Kidney capillary endothelial cell (primary cell): ENCODE data around the gene FAM13A.

ENCODE experiments used
- DNase-seq: peaks from one replicate; pipeline ENCODE4 v3.0.0-alpha.2; 2018; ENCODE audit warnings: low spot score

Gene FAM13A

DNA sequence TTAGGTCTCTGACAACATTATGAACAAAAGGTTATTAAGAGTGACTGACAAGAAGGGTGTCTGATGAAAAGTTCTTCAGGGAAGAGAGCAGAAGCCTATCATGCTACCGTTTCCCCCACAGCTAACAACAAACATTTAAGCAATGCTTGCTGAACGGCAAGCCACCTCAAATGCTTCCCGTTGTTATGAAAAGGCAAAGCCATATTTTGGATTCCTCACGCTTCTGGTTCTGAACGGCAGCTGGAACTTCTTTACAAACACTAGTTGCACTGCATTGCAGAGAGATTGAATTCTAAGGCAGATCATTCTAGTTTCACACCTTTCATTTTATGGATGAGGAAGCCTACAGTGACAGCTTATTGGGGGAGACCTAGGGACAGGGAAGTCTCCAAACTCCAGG is 310.8 kb downstream of the FAM13A start:
- no peak for DNase-seq

DNA sequence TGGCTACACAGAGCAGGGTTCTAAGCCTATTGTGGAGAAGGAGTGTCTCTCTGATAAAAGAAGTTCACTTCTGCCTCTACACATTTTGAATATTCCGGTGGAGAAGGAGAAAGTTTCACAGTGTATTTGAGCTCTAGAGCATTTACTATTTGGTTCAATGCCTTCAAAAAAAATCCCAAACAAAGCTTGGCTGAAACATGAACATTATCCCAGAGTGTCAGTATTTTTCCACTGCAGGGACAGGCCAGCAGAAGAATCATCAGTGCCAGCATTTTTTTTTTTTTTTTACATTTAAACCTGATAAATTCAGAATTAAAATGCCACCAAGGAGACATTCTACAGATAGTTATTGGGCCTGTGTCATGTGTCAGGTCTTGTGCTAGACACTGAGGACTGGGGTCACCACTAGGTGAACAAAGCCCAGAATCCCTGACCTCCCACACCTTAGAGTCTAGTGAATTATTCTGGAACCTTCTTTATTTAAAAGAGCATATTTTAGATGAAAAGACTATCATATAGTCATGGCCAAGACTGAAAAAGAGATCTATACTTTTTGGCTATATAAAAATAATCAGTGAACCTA is 311.3 kb downstream of the FAM13A start:
- no peak for DNase-seq

DNA sequence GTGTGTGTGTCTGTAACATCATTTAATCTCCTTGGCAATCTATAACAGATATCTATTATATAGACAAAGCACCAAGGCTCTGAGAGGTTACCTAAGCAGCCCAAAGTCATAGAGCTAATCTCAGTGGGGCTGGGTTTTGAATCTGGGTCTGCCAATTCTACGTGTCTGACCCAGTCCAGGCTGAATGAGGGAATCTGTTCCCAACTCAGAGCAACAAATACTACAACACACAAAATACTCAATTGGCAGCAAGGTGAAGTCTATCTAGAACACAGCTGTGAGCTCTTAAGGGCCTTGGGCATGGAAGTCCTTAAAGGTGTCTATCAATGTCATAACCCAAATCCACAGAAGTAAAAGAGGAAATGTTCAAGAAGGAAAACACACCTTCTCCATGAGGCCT is 311.8 kb downstream of the FAM13A start:
- no peak for DNase-seq

DNA sequence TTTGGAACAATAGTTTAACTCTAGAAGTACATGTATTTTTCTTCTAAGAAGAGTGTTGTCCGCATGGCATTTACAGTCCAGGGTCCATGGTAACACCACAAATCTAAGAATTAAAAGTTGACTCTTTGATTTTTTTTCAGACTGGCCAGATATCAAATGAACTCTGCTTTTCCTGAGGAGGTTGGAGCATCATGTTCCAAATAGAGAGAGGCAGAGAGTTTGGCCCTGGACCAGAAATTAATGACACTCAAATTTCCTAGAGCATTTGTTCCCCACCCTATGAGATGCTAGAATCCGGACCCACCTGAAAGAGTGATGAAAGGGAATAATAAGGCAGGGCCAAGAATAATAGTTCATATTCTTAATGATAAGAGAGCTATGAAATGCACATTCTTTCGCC is 312.4 kb downstream of the FAM13A start:
- no peak for DNase-seq

DNA sequence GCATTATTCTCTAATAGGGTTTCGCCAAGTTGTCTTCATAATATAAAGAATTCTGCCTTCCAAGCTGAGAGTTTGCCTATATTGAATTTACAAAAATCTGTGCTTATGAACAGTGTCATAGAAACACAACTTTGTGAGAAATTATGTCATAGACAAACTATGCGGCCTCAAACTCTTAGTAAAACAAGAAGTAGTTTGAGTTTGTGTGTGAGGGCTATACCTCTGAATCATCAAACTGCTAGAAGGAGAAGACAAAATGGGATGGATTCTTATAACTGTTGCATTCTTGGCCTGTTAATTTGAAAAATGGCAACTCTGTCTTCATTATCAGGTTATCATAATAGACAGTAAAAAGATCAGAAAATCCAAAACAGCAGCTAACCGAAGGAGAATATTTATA is 313.3 kb downstream of the FAM13A start:
- DNase-seq, result no peak

DNA sequence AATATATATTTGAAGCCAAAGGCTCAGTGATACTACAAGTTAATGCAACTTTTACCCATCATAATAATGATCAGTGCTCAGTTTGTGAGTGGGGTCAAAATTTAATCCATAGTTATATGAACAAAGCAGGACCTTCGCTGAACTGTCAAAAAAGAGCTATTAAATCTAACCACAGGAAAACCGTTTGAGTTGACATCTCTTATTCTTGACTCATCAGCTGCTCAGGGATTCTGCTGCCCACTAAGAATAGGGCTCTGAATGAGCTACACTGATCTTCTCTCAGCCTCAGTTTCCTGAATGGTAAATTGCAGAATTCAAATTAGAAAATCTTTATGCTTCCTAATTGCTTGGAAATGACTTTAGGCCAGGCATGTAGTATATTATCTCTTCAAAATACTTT is 314.4 kb downstream of the FAM13A start:
- no peak for DNase-seq

DNA sequence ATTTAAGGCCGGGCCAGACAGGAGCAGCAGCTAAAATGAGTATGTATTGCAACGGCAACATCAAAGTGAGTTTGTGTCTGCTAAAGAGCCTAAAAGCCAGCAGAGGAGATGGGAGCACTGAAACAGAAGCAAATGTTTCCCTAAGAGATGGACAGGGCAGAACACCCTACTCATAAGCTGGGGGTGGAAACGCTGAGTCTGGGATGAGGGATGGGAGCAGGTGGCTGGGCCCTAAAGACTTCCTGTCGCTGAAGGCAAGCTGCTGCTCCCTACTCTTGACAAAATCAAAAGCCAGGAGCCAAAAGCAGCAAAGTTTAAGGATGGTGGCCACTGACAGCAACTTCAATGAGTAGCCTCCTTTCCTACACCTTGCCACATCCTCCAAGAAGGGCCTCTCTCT is 318.8 kb downstream of the FAM13A start:
- DNase-seq, result no peak

DNA sequence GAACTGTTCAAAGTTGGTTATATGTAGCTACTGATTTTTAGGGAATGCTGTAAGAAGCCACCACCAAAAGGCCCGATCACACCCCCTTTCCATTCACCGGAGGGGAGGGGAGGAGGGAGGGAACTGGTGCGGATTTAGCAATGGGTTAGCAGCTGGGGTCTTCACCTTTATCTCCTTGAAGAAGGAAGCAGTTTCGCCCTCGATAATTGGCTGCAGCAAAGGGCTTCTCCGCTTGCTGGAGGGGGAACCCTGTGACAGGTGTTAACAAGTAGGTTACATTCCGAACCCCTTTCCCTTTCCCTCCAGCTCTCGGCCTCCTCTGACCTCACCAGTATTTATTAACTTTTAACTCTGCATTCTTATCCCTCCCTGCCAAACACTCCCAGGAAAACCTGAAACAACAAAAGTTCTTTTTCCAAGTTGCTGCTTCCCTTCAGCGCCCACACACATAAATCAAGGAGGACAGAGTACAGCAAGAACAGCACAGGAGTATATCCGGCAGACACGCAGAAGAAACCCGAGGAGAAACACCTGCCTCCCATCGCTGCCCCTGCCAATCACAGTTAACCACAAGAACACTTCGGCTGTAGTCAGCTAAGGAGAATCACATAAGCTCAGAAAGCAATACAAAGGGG is 319.6 kb downstream of the FAM13A start:
- DNase-seq, result no peak

DNA sequence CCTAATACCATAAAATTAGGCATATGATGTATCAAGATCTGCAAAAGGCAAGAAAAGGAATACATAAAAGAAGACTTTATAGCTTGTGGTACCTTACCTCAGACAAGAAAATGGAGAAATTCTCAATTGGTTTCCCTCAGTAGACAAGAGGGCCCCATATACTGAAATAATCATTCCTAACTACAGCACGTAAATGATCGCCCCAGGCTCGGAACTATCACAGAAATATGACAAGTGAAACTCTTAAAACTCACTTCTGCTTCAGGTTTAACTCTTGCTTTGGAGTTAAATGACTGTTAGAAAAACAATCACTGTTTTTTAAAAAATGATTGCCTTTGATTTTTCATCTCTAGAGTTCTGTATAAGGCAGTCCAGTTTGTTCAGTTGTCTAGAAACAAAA is 320.7 kb downstream of the FAM13A start:
- no peak for DNase-seq

DNA sequence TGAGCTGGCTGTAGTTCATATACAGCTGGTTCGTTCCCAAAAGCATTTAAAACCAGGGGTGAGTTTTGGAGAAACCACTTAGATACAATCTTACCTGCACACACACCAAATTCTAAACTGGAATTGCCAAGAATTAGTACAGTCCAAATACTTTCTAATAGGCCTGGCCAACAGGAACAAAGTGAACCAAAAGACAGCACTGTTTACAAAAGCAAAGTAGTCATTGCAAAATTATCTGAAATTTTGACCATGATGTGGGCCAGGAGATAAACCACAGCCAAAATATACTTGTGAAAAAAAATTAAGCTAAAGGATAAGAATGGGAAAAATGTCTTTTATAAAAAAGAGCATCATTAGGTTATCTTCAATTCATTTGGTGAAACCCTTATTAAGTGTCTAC is 321.4 kb downstream of the FAM13A start:
- no peak for DNase-seq

DNA sequence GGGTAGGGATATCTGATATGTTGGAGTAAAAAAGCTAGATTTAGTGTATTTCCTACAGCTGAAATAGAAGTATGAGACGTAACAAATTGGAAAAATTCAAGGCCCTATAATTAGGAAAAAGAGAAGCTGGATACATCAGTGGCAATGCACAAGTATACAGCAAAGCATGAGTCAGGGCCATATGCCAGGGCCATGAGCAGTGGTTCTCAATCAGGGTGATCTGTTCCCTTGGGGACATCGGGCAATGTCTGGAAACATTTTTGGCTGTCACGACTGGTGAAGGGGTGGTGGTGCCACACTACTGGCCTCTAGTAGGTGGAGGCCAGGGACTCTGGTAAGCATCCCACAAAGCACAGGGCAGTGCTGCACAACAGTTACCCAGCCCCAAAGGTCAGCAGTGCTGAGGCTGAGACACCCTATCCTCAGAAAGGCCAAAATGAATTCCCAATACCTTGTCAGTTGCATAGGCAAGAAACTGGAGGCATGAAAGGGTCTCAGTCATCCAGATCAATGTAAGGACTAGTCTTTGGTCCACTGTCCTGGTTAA is 322.5 kb downstream of the FAM13A start:
- DNase-seq, result no peak

DNA sequence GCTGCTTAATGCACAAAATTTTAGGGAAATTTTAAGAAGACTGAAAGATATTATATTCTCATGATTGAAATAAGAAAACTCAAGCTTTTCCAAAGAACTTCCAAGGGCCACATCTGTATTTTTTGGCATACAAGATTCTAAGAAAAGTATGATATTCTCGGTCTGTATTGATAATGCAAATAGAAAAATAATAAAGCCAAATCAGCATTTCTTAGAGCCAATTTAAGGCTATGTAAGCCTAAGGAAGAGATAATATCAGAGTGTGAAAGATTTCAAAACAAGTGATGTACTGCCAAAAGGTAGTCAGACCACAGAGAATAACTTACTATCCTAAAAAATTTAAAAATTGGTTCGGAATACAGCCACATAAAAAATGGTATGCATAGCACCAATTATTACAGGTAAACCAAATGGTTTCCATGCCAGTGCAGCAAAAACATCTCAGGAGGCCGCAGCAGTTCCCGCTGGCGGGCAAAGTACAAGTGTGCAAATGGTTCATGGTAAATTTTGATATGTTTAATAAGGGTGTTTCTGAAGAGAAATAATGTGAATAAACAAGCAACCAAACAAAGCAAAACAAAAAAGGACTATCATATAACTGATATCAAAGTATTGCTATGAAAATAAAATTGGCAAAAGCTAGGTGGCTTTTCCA is 324.1 kb downstream of the FAM13A start:
- DNase-seq, result no peak

DNA sequence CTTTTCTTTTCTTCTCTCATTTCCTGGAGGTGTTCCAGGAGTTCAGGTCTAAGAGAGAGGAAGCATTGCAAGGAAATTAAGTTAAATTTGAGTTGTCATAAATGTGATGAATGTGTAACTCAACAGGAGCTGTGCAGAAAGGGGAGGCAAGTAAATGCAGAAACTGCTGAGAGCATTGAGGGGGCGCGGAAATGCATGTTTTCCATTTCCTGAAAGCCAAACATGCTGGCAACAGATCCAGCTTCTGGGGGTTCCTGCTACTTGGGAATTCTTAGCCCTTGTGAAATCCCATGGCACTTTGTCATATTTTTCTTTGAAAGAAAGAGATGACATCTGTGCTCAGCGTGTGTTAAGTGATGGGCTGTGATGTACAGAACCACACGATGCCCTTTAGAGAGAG is 325.6 kb downstream of the FAM13A start:
- no peak for DNase-seq

DNA sequence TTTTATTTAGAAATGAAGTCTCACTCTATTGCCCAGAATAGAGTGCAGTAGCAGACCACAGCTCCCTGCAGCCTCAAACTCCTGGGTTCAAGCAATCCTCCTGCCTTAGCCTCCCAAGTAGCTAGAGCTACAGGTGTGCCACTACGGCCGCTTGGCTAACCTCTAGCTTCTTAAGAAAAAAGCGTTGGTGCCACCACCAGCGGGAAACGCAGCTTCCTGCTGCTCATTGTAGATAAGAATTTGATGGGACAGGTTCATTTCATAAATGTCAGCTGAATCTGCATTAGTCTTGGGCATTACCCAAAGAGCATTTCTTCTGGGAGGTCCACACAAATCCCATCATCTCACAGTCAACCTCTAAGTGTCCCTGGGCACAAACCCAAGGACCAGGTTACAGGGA is 326.2 kb downstream of the FAM13A start:
- DNase-seq, result no peak

DNA sequence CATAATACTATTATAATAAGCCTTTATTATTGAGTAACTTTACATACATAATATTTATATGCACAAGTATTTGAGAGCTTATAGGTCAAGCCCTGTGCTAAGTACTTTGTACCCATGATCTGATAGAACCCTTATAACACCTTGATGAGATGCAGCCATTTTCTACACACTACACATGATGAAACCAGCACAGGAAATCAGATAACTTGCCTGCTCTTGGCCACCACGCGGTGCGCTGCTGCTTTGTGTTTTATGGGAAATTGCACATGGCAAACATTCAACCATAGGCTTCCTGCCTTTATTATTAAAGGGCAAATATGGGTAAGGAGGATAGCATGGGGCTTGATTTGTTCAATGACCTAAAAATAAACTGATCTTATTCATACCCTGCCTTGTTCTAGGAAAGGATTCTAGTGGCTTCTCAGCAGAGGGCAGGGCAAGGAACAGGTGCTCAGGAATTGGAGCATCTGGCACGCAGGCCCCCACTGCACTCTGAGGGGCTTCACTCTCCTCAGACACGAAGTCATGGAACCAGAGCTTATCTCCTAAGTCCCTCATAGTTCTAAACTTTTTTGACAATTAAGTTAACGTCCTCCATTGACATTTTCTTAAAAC is 327.7 kb downstream of the FAM13A start:
- no peak for DNase-seq

DNA sequence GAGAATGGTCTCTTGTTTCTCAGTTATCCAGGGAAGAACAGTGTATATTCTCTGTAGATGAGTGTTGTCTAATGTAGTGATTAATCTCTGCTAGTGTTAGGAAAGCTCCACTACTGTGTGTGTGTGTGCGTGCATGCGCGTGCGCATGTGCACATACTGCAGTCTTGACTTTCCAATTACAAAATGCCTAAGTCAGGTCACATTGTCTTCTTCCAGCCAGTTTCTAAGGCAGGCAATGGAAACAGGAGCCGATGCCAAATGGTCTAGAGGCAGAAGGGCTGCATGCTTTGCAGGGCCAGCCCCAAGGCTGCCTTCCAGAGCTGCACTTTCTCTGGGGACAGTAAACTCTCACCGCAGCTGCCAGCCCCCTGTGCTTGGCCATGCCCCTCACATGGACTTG is 328.8 kb downstream of the FAM13A start:
- DNase-seq, result no peak

DNA sequence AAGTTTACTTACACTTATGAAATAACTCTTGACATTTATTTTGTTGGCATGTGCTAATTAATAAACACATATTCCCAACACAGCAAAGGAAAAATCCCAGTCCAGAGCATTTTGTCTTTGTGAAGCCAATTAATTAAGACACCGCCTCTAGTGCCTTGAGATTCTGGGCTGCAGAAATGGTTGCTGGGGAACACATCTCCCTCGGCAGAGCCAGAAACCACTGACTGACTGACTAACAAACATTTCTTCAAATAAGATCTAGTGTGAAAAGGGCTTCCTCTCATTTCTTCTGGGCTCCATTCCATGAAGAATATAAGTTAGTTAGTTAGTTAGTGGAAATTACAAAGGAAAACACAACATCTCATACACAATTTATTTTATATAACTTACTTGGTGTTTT is 331.0 kb downstream of the FAM13A start:
- DNase-seq, result no peak

DNA sequence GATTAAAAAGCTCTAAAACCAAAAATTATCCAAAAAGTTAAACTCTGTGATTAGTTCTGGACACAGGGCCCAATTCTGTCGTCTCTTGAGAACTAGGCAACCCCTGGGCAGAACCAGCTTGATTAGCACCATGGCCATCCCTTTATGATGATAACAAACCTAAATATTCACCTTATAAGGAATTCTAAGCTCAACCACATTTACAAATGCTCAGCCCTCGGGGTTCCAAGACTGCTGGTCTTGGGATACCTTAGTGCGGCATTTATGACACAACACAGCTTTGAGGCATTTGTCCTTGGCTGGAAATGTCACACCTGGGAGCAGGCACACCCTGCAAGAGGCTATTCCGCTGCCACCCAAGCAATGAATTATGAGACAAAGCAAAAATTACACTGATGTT is 331.8 kb downstream of the FAM13A start:
- no peak for DNase-seq

DNA sequence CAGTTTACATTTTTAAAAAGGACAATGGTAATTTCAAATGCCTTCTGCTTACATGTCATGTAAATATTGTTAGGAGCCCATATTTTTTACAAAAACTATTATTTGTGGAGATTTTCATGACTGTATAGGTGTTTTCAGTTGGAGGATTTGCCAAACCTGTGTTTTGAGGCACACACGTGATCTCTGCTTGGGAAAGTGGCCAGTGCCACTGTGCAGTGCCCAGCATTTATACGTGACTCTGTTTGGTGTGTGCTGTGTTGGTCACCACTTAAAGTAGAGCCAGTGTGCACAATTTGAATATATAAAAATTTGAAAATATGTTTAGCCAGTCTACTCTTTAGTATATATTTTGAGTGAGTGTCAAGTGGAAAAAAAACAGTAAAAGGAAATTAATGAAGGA is 332.6 kb downstream of the FAM13A start:
- no peak for DNase-seq

DNA sequence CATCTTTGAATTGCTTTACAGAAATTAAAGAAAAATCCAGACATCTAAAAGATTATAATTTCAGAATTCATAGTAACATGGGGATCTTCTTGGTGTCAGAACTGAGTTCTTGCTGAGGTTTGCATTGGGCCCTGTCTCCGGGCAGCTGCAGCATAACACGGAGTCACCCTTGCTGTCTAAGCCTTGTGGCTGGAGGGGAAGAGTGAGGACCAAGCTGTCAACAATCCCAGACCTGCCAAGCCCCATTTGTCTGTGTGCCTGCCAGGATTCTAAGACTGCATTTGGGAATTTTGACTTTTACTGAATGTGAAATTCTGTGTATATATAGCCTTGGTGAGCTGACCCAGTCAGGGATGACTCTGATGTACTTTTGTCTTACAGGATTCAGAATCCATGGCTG is 334.2 kb downstream of the FAM13A start:
- DNase-seq, result no peak

DNA sequence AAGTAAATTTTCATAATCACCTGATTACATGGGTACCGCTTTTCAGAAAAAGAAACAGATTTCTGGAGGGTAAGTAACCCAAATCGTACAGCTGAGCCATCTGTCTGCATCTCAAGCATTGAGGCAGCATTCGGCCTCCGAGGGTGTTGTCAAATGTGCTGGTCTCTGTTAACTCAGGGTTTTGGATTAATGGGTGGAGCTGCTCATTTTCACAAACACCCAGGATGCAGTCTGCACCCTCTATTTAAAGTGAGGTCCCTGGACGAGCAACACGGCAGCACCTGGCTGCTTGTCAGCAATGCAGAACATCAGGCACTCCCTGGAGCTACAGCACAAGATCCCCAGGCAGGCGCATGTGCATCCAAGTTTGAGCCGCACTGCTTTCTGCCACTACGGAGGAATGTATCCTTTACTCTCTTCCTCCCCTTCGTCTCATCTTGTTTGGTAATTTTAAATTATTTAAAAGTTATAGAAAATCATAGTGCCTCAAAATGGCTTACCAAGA is 334.7 kb downstream of the FAM13A start:
- DNase-seq, result no peak

DNA sequence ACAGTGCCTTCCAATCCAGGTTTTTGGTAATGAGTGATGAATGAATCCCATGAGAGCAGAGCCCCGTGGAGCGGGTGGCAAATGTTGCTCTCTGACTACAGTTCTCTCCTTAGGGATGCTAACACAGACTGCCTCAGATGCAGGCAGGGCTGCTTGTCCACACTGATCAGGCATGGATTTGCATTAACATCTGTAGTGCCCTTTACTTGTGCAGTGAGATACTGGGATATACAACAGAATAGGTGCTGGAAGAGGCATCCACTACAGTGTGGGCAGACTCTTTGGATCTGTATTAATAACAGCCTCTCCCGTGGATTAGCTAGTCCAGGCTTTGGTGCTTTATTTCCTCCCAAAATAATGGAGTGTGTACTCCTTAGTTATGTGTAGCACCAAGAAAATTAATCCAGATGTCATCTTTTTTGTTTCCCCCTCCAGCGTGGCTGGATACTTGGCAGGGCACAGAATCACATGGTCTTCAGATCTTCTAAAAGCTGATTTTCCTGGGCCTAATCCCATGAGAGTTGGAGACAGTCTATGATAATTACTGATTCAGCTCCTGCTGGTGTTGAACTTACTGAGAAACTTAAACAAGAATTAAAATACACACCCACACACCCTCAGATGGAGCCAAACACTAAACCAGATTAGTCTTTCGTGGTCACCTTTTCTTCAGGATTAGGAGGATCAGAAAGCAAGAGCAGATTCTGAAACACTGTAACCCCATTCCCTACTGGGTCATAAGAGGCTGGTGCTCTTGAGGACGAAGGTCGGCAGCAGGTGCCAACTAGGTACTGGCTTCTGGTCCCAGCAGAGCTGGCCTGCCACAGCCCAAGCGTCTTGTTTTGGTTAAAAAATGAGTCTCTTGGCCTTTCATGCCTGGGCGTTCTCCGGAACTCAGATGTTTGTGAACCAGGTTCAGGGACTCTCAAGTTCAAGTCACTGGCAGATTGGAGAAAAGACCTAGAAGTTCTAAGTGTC is 336.2 kb downstream of the FAM13A start:
- DNase-seq, result no peak
